ENCODE measurements around the gene CD101. TPM values are rescaled to one million over a fixed set of nuclear protein-coding genes. Genes with fewer than 3 reads are reported as not detected.

CD101 gene
- total RNA-seq, 1 experiment from 2014 or later = 0.76 TPM

DNA sequence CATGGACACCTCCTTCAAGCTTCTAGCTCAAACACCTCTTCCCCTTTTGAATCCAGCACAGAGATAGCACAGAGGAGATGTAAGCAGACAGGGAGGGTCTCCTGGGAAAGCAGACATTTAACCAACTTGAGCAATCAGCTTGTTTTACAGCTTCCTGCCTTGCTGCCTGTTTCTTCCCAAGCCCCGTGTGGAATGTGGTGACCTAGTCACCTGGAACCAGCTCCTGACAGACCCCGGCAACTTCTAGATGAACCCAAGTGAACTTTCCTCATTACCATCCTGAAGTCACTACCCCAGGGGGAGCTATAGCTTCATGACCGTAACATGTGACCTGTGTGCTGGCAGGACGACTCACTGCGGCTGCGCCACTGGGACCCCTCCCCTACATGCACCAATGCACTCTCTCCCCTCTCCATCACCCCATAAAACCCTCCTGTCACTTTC, 34.5 kb downstream of the CD101 start:
- TF ChIP-seq, protein P1, sequence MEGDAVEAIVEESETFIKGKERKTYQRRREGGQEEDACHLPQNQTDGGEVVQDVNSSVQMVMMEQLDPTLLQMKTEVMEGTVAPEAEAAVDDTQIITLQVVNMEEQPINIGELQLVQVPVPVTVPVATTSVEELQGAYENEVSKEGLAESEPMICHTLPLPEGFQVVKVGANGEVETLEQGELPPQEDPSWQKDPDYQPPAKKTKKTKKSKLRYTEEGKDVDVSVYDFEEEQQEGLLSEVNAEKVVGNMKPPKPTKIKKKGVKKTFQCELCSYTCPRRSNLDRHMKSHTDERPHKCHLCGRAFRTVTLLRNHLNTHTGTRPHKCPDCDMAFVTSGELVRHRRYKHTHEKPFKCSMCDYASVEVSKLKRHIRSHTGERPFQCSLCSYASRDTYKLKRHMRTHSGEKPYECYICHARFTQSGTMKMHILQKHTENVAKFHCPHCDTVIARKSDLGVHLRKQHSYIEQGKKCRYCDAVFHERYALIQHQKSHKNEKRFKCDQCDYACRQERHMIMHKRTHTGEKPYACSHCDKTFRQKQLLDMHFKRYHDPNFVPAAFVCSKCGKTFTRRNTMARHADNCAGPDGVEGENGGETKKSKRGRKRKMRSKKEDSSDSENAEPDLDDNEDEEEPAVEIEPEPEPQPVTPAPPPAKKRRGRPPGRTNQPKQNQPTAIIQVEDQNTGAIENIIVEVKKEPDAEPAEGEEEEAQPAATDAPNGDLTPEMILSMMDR (conservative IDR thresholded peaks at IDR 0.05) = no peak
- no peak for TF ChIP-seq EZH2 (IDR thresholded peaks at IDR 0.05; ENCODE audit: low read depth)
- Histone ChIP-seq H3K27me3 (ENCODE audit: insufficient read depth, low read depth) (no peaks in the 10 kb centered on the region), H3K27ac (no peak overlapping the region), H3F3A (ENCODE audit: insufficient read depth, low read depth) (no peaks in the 10 kb centered on the region), H3K36me3 (ENCODE audit: low read depth) (no peaks in the 10 kb centered on the region), H3K4me1 (replicated peaks; ENCODE audit: insufficient read depth) (no peaks in the 10 kb centered on the region), H3K4me2 (no peak overlapping the region), H2AFZ (no peak overlapping the region), H3K9me3 (ENCODE audit: insufficient read depth, low read depth) (no peaks in the 10 kb centered on the region), H3K79me2 (ENCODE audit: low read depth) (no peaks in the 10 kb centered on the region), H3K4me3 (no peak overlapping the region), H4K20me1 (ENCODE audit: insufficient read depth) (no peaks in the 10 kb centered on the region), H3K9me2 (ENCODE audit: insufficient read depth) (no peaks in the 10 kb centered on the region)
- no TSS peak for BruUV-seq (replicated peaks)
- ChIA-PET POLR2A (ENCODE audit: unreplicated experiment) (no interaction called here), CTCF (no interaction called here)
- DNase-seq = no peak
- intact Hi-C loops (cut with micrococcal nuclease; ENCODE audit: unreplicated experiment) = no loop called here

DNA sequence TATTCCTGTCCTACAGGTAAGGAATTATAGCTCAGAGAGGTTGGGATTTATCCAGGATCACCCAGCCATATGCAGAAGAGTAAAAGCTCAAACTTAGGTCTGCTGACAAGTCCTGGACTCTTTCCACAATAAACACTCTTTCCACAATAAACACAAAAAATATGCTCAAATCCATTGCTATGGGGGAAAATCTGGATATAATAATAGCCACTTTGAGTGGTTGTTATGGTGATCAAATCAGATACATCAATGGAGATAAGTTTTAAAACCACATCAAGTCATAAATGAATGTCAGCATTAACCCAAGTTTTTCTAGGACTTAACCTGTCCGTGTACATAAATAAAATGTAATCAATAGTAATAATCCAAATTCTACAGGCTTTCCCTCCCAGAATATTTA, 36.2 kb downstream of the CD101 start:
- no peaks in the 10 kb centered on the region for H3K36me3 ChIP-seq (ENCODE audit: low read depth)
- H3K4me3 ChIP-seq = no peak overlapping the region
- no peak overlapping the region for H2AFZ ChIP-seq
- TF ChIP-seq, protein P1 (conservative IDR thresholded peaks at IDR 0.05) = no peak
- TF ChIP-seq EZH2 (IDR thresholded peaks at IDR 0.05; ENCODE audit: low read depth) = no peak
- no peak overlapping the region for H3K4me2 ChIP-seq
- no peaks in the 10 kb centered on the region for H3K9me2 ChIP-seq (ENCODE audit: insufficient read depth)
- H3K27me3 ChIP-seq (ENCODE audit: insufficient read depth, low read depth) = no peaks in the 10 kb centered on the region
- no peak overlapping the region for H3K27ac ChIP-seq
- no peak for DNase-seq
- H3K79me2 ChIP-seq (ENCODE audit: low read depth) = no peaks in the 10 kb centered on the region
- ChIA-PET CTCF (no interaction called here), POLR2A (ENCODE audit: unreplicated experiment) (interaction anchor here (0.6 kb wide), 1 partner anchor 294 kb away, joined by 8 read pairs; no protein-coding TSS in a partner anchor)
- no peaks in the 10 kb centered on the region for H4K20me1 ChIP-seq (ENCODE audit: insufficient read depth)
- intact Hi-C loops (cut with micrococcal nuclease; ENCODE audit: unreplicated experiment) = no loop called here
- H3K9me3 ChIP-seq (ENCODE audit: insufficient read depth, low read depth) = no peaks in the 10 kb centered on the region
- no TSS peak for BruUV-seq (replicated peaks)
- no peaks in the 10 kb centered on the region for H3K4me1 ChIP-seq (replicated peaks; ENCODE audit: insufficient read depth)
- no peaks in the 10 kb centered on the region for H3F3A ChIP-seq (ENCODE audit: insufficient read depth, low read depth)

DNA sequence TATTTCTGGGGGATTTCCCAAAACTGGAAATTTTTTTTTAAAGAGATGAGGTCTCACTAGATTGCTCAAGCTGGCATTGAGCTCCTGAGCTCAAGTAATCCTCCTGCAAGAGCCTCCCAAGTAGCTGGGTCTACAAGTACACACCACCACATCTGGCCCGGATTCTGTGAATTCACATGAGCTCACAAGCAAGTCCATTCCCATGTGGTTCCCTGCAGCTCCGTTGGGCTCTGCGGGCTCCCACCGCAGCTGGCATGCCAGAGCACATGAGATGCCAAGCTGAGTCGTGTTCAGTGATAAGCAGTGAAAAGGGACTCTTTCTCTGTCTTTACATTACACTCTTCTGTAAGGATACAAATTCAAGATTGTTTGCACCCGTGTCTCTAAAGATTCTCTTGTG, 36.7 kb downstream of the CD101 start:
- Histone ChIP-seq H3K4me1 (replicated peaks; ENCODE audit: insufficient read depth) (no peaks in the 10 kb centered on the region), H3K9me3 (ENCODE audit: insufficient read depth, low read depth) (no peaks in the 10 kb centered on the region), H2AFZ (no peak overlapping the region), H4K20me1 (ENCODE audit: insufficient read depth) (no peaks in the 10 kb centered on the region), H3K79me2 (ENCODE audit: low read depth) (no peaks in the 10 kb centered on the region), H3F3A (ENCODE audit: insufficient read depth, low read depth) (no peaks in the 10 kb centered on the region), H3K27me3 (ENCODE audit: insufficient read depth, low read depth) (no peaks in the 10 kb centered on the region), H3K36me3 (ENCODE audit: low read depth) (no peaks in the 10 kb centered on the region), H3K4me3 (no peak overlapping the region), H3K27ac (no peak overlapping the region), H3K4me2 (no peak overlapping the region), H3K9me2 (ENCODE audit: insufficient read depth) (no peaks in the 10 kb centered on the region)
- TF ChIP-seq EZH2 (IDR thresholded peaks at IDR 0.05; ENCODE audit: low read depth) = no peak
- TF ChIP-seq, protein P1 (conservative IDR thresholded peaks at IDR 0.05) = no peak
- no TSS peak for BruUV-seq (replicated peaks)
- POLR2A ChIA-PET (ENCODE audit: unreplicated experiment) = interaction anchor here (0.6 kb wide), 1 partner anchor 294 kb away, joined by 8 read pairs; no protein-coding TSS in a partner anchor
- CTCF ChIA-PET = no interaction called here
- no peak for DNase-seq
- intact Hi-C loops (cut with micrococcal nuclease; ENCODE audit: unreplicated experiment) = no loop called here
